Endothelial cell of umbilical vein (primary cell): ENCODE results near the gene ABHD11. TPM values are rescaled to one million over a fixed set of nuclear protein-coding genes. Genes with fewer than 3 reads are reported as not detected.

Experiments
- BruUV-seq: library from RNA; stranded (reverse); fragments of 400-500 nt; replicated peaks from 2 replicates; lab custom pipeline; 2021; lab: Mats Ljungman, UMichigan
- CTCF ChIA-PET: fragments of 300-600, 350-600 bp; sonication (Branson Sonifier 250); formaldehyde crosslinking; loops from one replicate; lab custom pipeline; 2021; ENCODE audit warnings: antibody characterized with exemption, inconsistent platforms; lab: Charles Lee
- POLR2A ChIA-PET: fragments of 300-600, 350-600 bp; sonication (Branson Sonifier 250); formaldehyde crosslinking; loops from one replicate; lab custom pipeline; 2021; ENCODE audit warnings: antibody characterized with exemption, inconsistent platforms; lab: Charles Lee
- DNase-seq: peaks from one replicate; pipeline ENCODE4 v3.0.0-alpha.2; 2011; ENCODE audit warnings: low read depth, low spot score
- FAIRE-seq: peaks from 2 replicates; lab custom pipeline; 2011; peaks lifted over from hg19 to GRCh38; lab: Jason Lieb, UNC
- H2AFZ ChIP-seq: 2 replicates; pipeline ENCODE4 v1.6.0; 2012; ENCODE audit warnings: low read depth, low read length, control low read depth, inconsistent platforms
- H3K27ac ChIP-seq: 2 replicates; pipeline ENCODE4 v1.5.1; 2011; ENCODE audit warnings: low read depth, mild to moderate bottlenecking, control low read depth, low read length, moderate library complexity; ENCODE audit not compliant: insufficient read depth
- H3K27me3 ChIP-seq, 2 experiments: 2 replicates each; pipeline versions ENCODE4 v1.6.0 to v1.6.1; 2011; ENCODE audit warnings: low read length in 2 of 2, mixed read lengths in 1 of 2; ENCODE audit not compliant: control insufficient read depth in 2 of 2, insufficient read depth in 2 of 2
- H3K36me3 ChIP-seq, 2 experiments: 2 replicates in 1 of 2; 3 replicates in 1 of 2; pipeline ENCODE4 v1.5.1; 2011; ENCODE audit warnings: low read length in 2 of 2, mild to moderate bottlenecking in 1 of 2, moderate library complexity in 1 of 2; ENCODE audit not compliant: control insufficient read depth in 2 of 2, insufficient read depth in 2 of 2; ENCODE audit errors: extremely low read depth in 1 of 2
- H3K4me1 ChIP-seq: 3 replicates; pipeline ENCODE4 v1.5.1; 2011; ENCODE audit warnings: mild to moderate bottlenecking, low read length; ENCODE audit not compliant: control insufficient read depth, insufficient read depth; ENCODE audit errors: extremely low read depth
- H3K4me2 ChIP-seq: 2 replicates; pipeline ENCODE4 v1.6.1; 2011; ENCODE audit warnings: low read length, control low read depth, mixed read lengths; ENCODE audit not compliant: insufficient read depth
- H3K4me3 ChIP-seq, 3 experiments: fragments of 200-600 bp in 1 of 3; sonication (generic), shearing (Covaris generic) in 1 of 3; replicated peaks in 1 of 3; 2 replicates each; pipeline ENCODE4 v1.5.1; 2011 to 2016; ENCODE audit warnings: control low read depth in 3 of 3, low read length in 3 of 3, mild to moderate bottlenecking in 2 of 3, inconsistent platforms in 1 of 3, low read depth in 1 of 3, moderate library complexity in 1 of 3; ENCODE audit not compliant: insufficient read depth in 1 of 3
- H3K79me2 ChIP-seq: 2 replicates; pipeline ENCODE4 v1.6.0; 2012; ENCODE audit warnings: low read length, inconsistent platforms; ENCODE audit not compliant: control insufficient read depth, insufficient read depth
- H3K9ac ChIP-seq: replicated peaks from 2 replicates; pipeline ENCODE3; 2011; ENCODE audit warnings: low read length, control low read depth; ENCODE audit not compliant: insufficient read depth; ENCODE audit errors: extremely low read depth
- H3K9me1 ChIP-seq: replicated peaks from 3 replicates; pipeline ENCODE4 v1.6.0; 2011; ENCODE audit warnings: mild to moderate bottlenecking, low read length; ENCODE audit not compliant: control insufficient read depth, insufficient read depth; ENCODE audit errors: extremely low read depth
- H3K9me3 ChIP-seq: replicated peaks from 2 replicates; pipeline ENCODE4 v1.5.1; 2012; ENCODE audit warnings: low read length, inconsistent platforms; ENCODE audit not compliant: control insufficient read depth, insufficient read depth
- H4K20me1 ChIP-seq: replicated peaks from 2 replicates; pipeline ENCODE3; 2011; ENCODE audit warnings: mild to moderate bottlenecking, low read length; ENCODE audit not compliant: control insufficient read depth, insufficient read depth; ENCODE audit errors: extremely low read depth
- EZH2 ChIP-seq: IDR thresholded peaks from 2 replicates; pipeline ENCODE4 v1.6.1; 2012; ENCODE audit warnings: borderline replicate concordance, low read depth, mild to moderate bottlenecking, moderate library complexity, low read length, inconsistent platforms; ENCODE audit not compliant: severe bottlenecking
- GATA2 ChIP-seq: IDR thresholded peaks from 2 replicates; pipeline ENCODE4 v1.7.0; 2011; ENCODE audit warnings: low read depth, mild to moderate bottlenecking, moderate library complexity, mixed read lengths, low read length; ENCODE audit not compliant: insufficient read length, insufficient read depth
- JUN ChIP-seq: IDR thresholded peaks from 2 replicates; pipeline ENCODE4 v1.6.1; 2011; ENCODE audit warnings: borderline replicate concordance, low read depth; ENCODE audit not compliant: insufficient read length, insufficient read depth
- MYC ChIP-seq: IDR thresholded peaks from one replicate; pipeline ENCODE4 v1.6.1; 2011; ENCODE audit warnings: mild to moderate bottlenecking, low read depth, low read length
- POLR2A ChIP-seq: IDR thresholded peaks from 2 replicates; pipeline ENCODE4 v1.6.1; 2012; ENCODE audit warnings: low read depth, mild to moderate bottlenecking, control low read depth, low read length
- POLR2AphosphoS5 ChIP-seq: IDR thresholded peaks from 2 replicates; pipeline ENCODE4 v1.6.1; 2012; ENCODE audit warnings: low read depth, mild to moderate bottlenecking, control low read depth, low read length, moderate library complexity; ENCODE audit not compliant: insufficient read depth
- dilution Hi-C: fragments of 300-500 bp; cut with MboI; formaldehyde crosslinking; loops from one replicate; pipeline ENCODE4 v1.15.0; 2019; ENCODE audit warnings: low sequenced_read_pairs; ENCODE audit not compliant: extremely low pct_ligation_motif_present
- intact Hi-C: fragments of 100-400 bp; cut with micrococcal nuclease; formaldehyde crosslinking; loops from one replicate; pipeline ENCODE4 v1.10.0; 2022
- polyA plus RNA-seq, 4 experiments: library from polyadenylated mRNA; depleted of rRNA in 3 of 4; stranded (reverse) in 3 of 4; unstranded in 1 of 4; fragments of >200 nt; gene quantifications; 2 replicates each; pipeline versions ENCODE4 v1.2.1 to v1.2.3, GENCODE V29; 2011 to 2012; ENCODE audit warnings: missing spikeins in 1 of 4
- total RNA-seq: library from RNA; stranded (reverse); gene quantifications from 2 replicates; pipeline ENCODE4 v1.2.3, GENCODE V29; 2021
- TF ChIP-seq, protein P1 (sequence below): IDR thresholded peaks from 2 replicates; pipeline ENCODE4 v1.6.1; 2011; ENCODE audit not compliant: insufficient read depth, insufficient read length

Gene ABHD11
- total and polyA plus RNA-seq, 2 donors (not counting 3 experiments of a cell fraction or from before 2014, with no cell fraction given) = 13.3 to 18.4 TPM

DNA sequence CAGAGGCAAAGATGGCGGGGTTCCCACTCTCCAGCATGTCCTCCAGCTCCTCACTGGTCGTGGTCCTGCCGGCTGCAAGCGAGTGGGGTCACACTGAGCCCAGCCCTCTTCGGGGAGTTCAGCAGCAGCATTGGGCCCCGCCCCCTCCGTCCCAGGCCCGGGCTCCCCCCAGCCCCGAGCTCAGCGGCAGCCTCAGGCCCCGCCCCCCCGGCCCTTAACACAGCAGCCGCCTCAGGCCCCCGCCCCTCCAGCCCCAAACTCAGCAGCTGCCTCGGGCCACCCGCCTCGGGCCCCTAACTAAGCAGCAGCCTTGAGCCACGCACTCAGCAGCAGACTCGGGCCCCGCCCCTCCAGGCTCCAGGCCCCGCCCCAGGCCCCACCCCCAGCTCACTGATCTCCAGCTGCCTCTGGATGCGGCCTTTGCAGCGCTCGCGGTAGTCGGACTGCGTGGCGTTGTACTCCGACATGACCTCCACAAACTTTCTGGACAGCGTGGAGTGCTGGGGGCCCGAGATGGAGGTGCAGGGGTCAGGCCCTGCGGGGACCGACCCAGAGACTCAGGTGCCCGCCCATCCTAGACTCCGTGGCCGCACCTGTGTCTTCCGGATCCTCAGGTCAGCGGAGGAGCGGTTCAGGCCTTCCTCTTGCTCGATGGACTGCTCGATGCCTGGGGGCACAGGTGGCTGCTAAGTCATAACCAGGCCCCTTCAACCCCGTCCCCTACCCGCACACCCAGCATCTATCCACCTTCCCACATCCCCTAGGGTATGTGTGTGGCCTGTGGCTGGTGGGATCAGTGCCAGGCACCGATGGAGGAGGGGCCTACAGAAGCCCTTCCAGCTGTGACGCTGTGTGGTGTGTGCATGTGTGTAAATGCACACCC is 34.6 kb downstream of the ABHD11 start:
- CTCF ChIA-PET = interaction anchor here (1.5 to 3.5 kb wide), 4 partner anchors 13 to 97 kb away, joined by 8 to 25 read pairs (median 12); no protein-coding TSS in a partner anchor
- TF ChIP-seq POLR2AphosphoS5 (no peak), JUN (no peak), EZH2 (no peak), MYC (no peak), GATA2 (no peak), POLR2A (no peak)
- TF ChIP-seq, protein P1, sequence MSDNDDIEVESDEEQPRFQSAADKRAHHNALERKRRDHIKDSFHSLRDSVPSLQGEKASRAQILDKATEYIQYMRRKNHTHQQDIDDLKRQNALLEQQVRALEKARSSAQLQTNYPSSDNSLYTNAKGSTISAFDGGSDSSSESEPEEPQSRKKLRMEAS = no peak
- Histone ChIP-seq H3K27me3 (no peaks in the 10 kb centered on the region), H3K9ac (no peak overlapping the region), H3K4me1 (peaks cover 9% of the 10 kb centered on the region), H3K4me2 (no peak overlapping the region), H4K20me1 (no peaks in the 10 kb centered on the region), H3K4me3 (no peak overlapping the region), H2AFZ (no peak overlapping the region), H3K9me3 (no peaks in the 10 kb centered on the region), H3K36me3 (peaks cover 0 to 15% of the 10 kb centered on the region in 2 experiments), H3K27ac (no peak overlapping the region), H3K9me1 (no peaks in the 10 kb centered on the region), H3K79me2 (peaks cover 7% of the 10 kb centered on the region)
- no TSS peak for BruUV-seq
- intact Hi-C loops (no loop called here), dilution Hi-C loops (no loop called here)
- POLR2A ChIA-PET = interaction anchor here (0.6 to 1.0 kb wide), 2 partner anchors 15 to 116 kb away, joined by 3 read pairs; partner anchors contain the start of gene STX1A
- DNase-seq = no peak
- FAIRE-seq = no peak
